Astrocyte of the cerebellum (primary cell): ENCODE measurements around the gene SAP30BP.

Experiments
- DNase-seq: peaks from one replicate; pipeline ENCODE4 v3.0.0-alpha.2; 2011; ENCODE audit warnings: low read depth
- H3K4me3 ChIP-seq: 2 replicates; pipeline ENCODE4 v1.5.1; 2011; ENCODE audit warnings: mild to moderate bottlenecking, low read depth, low read length, moderate library complexity
- CTCF ChIP-seq: IDR thresholded peaks from 2 replicates; pipeline ENCODE4 v1.5.1; 2012; ENCODE audit warnings: low read length, low read depth, moderate library complexity, mild to moderate bottlenecking; ENCODE audit errors: missing control alignments
- in situ Hi-C: cut with HindIII; loops from 2 replicates; pipeline ENCODE4 v1.10.0; 2017; ENCODE audit warnings: low sequenced_read_pairs

Gene SAP30BP

GRCh38 chr17:75654176-75654575 is 13.0 kb upstream of the SAP30BP start:
- no peak for DNase-seq
- in situ Hi-C loops: no loop called here
- no peak overlapping the region for H3K4me3 ChIP-seq
- TF ChIP-seq CTCF: no peak

- in situ Hi-C loops: no loop called here
- no peak for DNase-seq
- no peak for TF ChIP-seq CTCF
- no peak overlapping the region for H3K4me3 ChIP-seq
These were observed 8.9 kb upstream of the SAP30BP start for GRCh38 chr17:75658237-75658636.

- in situ Hi-C loops: no loop called here
- DNase-seq: no peak
- no peak overlapping the region for H3K4me3 ChIP-seq
- no peak for TF ChIP-seq CTCF
These were observed 5.6 kb upstream of the SAP30BP start for GRCh38 chr17:75661531-75661930.

- DNase-seq: no peak
- in situ Hi-C loops: no loop called here
- TF ChIP-seq CTCF: no peak
- H3K4me3 ChIP-seq: no peak overlapping the region
These were observed 4.6 kb upstream of the SAP30BP start for GRCh38 chr17:75662511-75662910.

GRCh38 chr17:75664099-75664549 is 3.0 kb upstream of the SAP30BP start:
- in situ Hi-C loops: no loop called here
- DNase-seq: no peak
- H3K4me3 ChIP-seq: no peak overlapping the region
- no peak for TF ChIP-seq CTCF

- DNase-seq: no peak
- no peak for TF ChIP-seq CTCF
- H3K4me3 ChIP-seq: peak overlapping the region; percentile 75
- in situ Hi-C loops: no loop called here
These were observed 1.2 kb upstream of the SAP30BP start for GRCh38 chr17:75665981-75666380.

GRCh38 chr17:75667825-75668224 is 687 bp downstream of the SAP30BP start:
- H3K4me3 ChIP-seq: peak overlapping the region; percentile 75
- in situ Hi-C loops: no loop called here
- no peak for DNase-seq
- TF ChIP-seq CTCF: no peak
